Fibroblast of lung (primary cell): ENCODE results near the gene SPON1.

Experiments
- CTCF ChIP-seq, 2 donors: IDR thresholded peaks in 1 of 2; conservative IDR thresholded peaks in 1 of 2; 1 replicate in 1 of 2; 2 replicates in 1 of 2; pipeline ENCODE4 v1.5.1; 2011 to 2012; ENCODE audit warnings: low read length in 2 of 2, control low read depth in 1 of 2, inconsistent platforms in 1 of 2, low read depth in 1 of 2, mild to moderate bottlenecking in 1 of 2
- EZH2 ChIP-seq: IDR thresholded peaks from 2 replicates; pipeline ENCODE4 v1.5.1; 2012; ENCODE audit warnings: low read length, control low read depth, mild to moderate bottlenecking; ENCODE audit errors: missing control alignments

GRCh38 chr11:14081581-14082231 is 119.2 kb downstream of the SPON1 start:
- no peak for TF ChIP-seq EZH2
- no peak for TF ChIP-seq CTCF (conservative IDR thresholded peaks at IDR 0.05 in 1 of 2, IDR thresholded peaks at IDR 0.05 in 1 of 2; ENCODE audit: low read depth in 1 of 2, low read length in 2 of 2)
